Fibroblast of lung (primary cell): ENCODE measurements around the gene SLC17A9. TPM values are rescaled to one million over a fixed set of nuclear protein-coding genes. Genes with fewer than 3 reads are reported as not detected.

Source experiments
- DNase-seq, 2 donors: peaks; one replicate each; pipeline versions ENCODE4 v3.0.0 to v3.0.0-alpha.2; 2010; ENCODE audit warnings: low read depth in 2 of 2
- H2AFZ ChIP-seq: 2 replicates; pipeline ENCODE4 v1.5.1; 2012; ENCODE audit warnings: low read length, control low read depth, inconsistent platforms
- H3K27ac ChIP-seq: 2 replicates; pipeline ENCODE4 v1.5.1; 2011; ENCODE audit warnings: low read length, control low read depth; ENCODE audit not compliant: insufficient read depth
- H3K27me3 ChIP-seq: 2 replicates; pipeline ENCODE4 v1.5.1; 2011; ENCODE audit warnings: mild to moderate bottlenecking, low read length; ENCODE audit not compliant: control insufficient read depth, insufficient read depth
- H3K36me3 ChIP-seq: 2 replicates; pipeline ENCODE4 v1.5.1; 2011; ENCODE audit warnings: low read length; ENCODE audit not compliant: control insufficient read depth, insufficient read depth
- H3K4me1 ChIP-seq: 2 replicates; pipeline ENCODE4 v1.5.1; 2011; ENCODE audit warnings: low read length; ENCODE audit not compliant: control insufficient read depth, insufficient read depth; ENCODE audit errors: extremely low read depth
- H3K4me2 ChIP-seq: 2 replicates; pipeline ENCODE4 v1.5.1; 2011; ENCODE audit warnings: low read length, control low read depth; ENCODE audit not compliant: insufficient read depth; ENCODE audit errors: extremely low read depth
- H3K4me3 ChIP-seq, 4 experiments: fragments of 200-600 bp in 1 of 4; sonication (generic) in 1 of 4; replicated peaks in 1 of 4; 2 replicates each; pipeline ENCODE4 v1.5.1; 2011 to 2016; ENCODE audit warnings: low read length in 4 of 4, low read depth in 3 of 4, mild to moderate bottlenecking in 3 of 4, control low read depth in 2 of 4, inconsistent platforms in 1 of 4, mixed read lengths in 1 of 4; ENCODE audit not compliant: insufficient read depth in 1 of 4; ENCODE audit errors: control extremely low read depth in 1 of 4
- H3K79me2 ChIP-seq: 2 replicates; pipeline ENCODE4 v1.5.1; 2012; ENCODE audit warnings: mild to moderate bottlenecking, low read length, inconsistent platforms; ENCODE audit not compliant: control insufficient read depth, insufficient read depth
- H3K9ac ChIP-seq: 2 replicates; pipeline ENCODE4 v1.5.1; 2011; ENCODE audit warnings: mild to moderate bottlenecking, low read length, control low read depth; ENCODE audit not compliant: insufficient read depth
- H3K9me3 ChIP-seq: 2 replicates; pipeline ENCODE4 v1.5.1; 2012; ENCODE audit warnings: low read depth, low read length; ENCODE audit not compliant: control insufficient read depth, insufficient read depth
- H4K20me1 ChIP-seq: 2 replicates; pipeline ENCODE4 v1.5.1; 2011; ENCODE audit warnings: low read length; ENCODE audit not compliant: control insufficient read depth, insufficient read depth; ENCODE audit errors: extremely low read depth
- EZH2 ChIP-seq: IDR thresholded peaks from 2 replicates; pipeline ENCODE4 v1.5.1; 2012; ENCODE audit warnings: low read length, control low read depth, mild to moderate bottlenecking; ENCODE audit errors: missing control alignments
- polyA plus RNA-seq, 2 donors: library from polyadenylated mRNA; depleted of rRNA in 1 of 2; stranded (reverse) in 1 of 2; unstranded in 1 of 2; fragments of >200 nt; gene quantifications; 2 replicates each; pipeline ENCODE4 v1.2.1, GENCODE V29; 2011 to 2012; ENCODE audit warnings: missing spikeins in 1 of 2
- total RNA-seq: library from RNA; depleted of rRNA; stranded (reverse); fragments of >200 nt; gene quantifications from 2 replicates; pipeline ENCODE4 v1.2.1, GENCODE V29; 2014
- TF ChIP-seq, protein P1 (sequence below), 2 donors: IDR thresholded peaks in 1 of 2; conservative IDR thresholded peaks in 1 of 2; 1 replicate in 1 of 2; 2 replicates in 1 of 2; pipeline ENCODE4 v1.5.1; 2011 to 2012; ENCODE audit warnings: low read length in 2 of 2, control low read depth in 1 of 2, inconsistent platforms in 1 of 2, low read depth in 1 of 2, mild to moderate bottlenecking in 1 of 2

SLC17A9 gene
- total and polyA plus RNA-seq, 2 donors (not counting 1 experiment from before 2014, with no cell fraction given), result 6.4 to 6.8 TPM

DNA sequence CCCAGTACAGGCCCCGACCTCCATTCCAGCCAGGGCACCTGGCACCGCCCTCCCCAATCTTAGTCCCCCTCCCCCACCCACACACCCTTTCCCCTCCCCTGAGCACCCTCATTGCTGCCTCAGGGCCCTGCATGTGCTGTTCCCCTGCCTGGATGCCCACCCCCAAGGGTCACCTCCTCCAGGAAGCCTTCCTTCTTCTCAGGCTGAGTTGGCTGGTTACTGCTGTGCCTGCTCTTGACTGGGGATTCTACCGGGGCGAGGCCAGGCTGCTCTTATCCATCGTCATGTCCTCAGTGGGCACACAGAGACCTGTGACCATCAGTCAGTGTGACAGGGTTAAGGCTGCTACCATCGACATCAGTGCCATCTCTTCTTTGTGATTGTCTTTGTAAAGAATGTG is 30.7 kb downstream of the SLC17A9 start:
- Histone ChIP-seq H3K27me3 (peaks cover 18% of the 10 kb centered on the region), H3K27ac (no peak overlapping the region), H3K36me3 (no peaks in the 10 kb centered on the region), H3K4me1 (no peaks in the 10 kb centered on the region), H3K9me3 (no peaks in the 10 kb centered on the region), H3K4me3 (no peak overlapping the region), H3K9ac (no peak overlapping the region), H2AFZ (no peak overlapping the region), H4K20me1 (no peaks in the 10 kb centered on the region), H3K4me2 (no peak overlapping the region), H3K79me2 (no peaks in the 10 kb centered on the region)
- DNase-seq, result no peak
- TF ChIP-seq, protein P1, sequence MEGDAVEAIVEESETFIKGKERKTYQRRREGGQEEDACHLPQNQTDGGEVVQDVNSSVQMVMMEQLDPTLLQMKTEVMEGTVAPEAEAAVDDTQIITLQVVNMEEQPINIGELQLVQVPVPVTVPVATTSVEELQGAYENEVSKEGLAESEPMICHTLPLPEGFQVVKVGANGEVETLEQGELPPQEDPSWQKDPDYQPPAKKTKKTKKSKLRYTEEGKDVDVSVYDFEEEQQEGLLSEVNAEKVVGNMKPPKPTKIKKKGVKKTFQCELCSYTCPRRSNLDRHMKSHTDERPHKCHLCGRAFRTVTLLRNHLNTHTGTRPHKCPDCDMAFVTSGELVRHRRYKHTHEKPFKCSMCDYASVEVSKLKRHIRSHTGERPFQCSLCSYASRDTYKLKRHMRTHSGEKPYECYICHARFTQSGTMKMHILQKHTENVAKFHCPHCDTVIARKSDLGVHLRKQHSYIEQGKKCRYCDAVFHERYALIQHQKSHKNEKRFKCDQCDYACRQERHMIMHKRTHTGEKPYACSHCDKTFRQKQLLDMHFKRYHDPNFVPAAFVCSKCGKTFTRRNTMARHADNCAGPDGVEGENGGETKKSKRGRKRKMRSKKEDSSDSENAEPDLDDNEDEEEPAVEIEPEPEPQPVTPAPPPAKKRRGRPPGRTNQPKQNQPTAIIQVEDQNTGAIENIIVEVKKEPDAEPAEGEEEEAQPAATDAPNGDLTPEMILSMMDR (conservative IDR thresholded peaks at IDR 0.05 in 1 of 2, IDR thresholded peaks at IDR 0.05 in 1 of 2; ENCODE audit: low read depth in 1 of 2, low read length in 2 of 2), result no peak
- no peak for TF ChIP-seq EZH2

DNA sequence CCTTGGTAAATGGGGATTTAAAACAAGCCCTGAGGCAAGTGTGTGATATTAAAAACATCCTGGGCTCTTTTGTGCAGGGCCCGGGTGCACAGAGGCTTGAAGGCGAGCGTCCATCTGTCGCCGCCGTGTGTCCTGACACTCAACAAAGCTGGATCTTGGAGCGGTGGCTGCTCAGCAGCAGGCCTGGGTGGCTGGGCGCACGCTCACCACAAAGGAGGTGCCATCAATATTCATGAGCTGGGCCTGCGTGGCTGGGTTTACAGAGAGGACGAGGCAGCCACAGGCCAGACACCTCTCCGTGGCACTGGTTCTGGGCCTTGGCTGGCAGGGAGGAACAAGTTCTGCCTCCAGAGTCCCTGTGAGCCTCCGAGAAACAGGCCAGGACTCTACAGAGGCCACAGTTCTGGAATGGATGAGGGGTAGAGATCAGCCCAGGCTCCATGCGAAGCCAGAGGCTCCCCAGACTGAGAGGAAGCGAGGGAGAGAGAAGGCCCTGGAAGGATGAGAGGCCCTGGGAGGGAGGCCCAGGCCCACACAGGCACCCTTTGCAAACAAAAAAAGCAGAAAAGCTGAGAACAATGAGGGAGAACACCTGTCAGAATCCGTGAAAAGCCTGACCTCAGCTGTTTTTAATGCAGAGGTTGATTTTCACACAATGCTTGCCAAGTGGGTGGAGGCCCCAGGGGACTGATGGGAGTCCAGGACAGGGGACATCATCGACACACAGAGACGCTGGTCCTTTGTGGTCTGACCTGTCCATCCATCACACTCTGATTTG is 32.3 kb downstream of the SLC17A9 start:
- no peak for DNase-seq
- H3K9ac ChIP-seq, result no peak overlapping the region
- no peak overlapping the region for H3K4me3 ChIP-seq
- TF ChIP-seq, protein P1 (conservative IDR thresholded peaks at IDR 0.05 in 1 of 2, IDR thresholded peaks at IDR 0.05 in 1 of 2; ENCODE audit: low read depth in 1 of 2, low read length in 2 of 2), result no peak
- TF ChIP-seq EZH2, result no peak
- no peak overlapping the region for H2AFZ ChIP-seq
- H3K27me3 ChIP-seq, result peaks cover 14% of the 10 kb centered on the region
- no peaks in the 10 kb centered on the region for H3K79me2 ChIP-seq
- no peaks in the 10 kb centered on the region for H4K20me1 ChIP-seq
- H3K27ac ChIP-seq, result no peak overlapping the region
- no peaks in the 10 kb centered on the region for H3K4me1 ChIP-seq
- H3K4me2 ChIP-seq, result no peak overlapping the region
- H3K9me3 ChIP-seq, result no peaks in the 10 kb centered on the region
- no peaks in the 10 kb centered on the region for H3K36me3 ChIP-seq

DNA sequence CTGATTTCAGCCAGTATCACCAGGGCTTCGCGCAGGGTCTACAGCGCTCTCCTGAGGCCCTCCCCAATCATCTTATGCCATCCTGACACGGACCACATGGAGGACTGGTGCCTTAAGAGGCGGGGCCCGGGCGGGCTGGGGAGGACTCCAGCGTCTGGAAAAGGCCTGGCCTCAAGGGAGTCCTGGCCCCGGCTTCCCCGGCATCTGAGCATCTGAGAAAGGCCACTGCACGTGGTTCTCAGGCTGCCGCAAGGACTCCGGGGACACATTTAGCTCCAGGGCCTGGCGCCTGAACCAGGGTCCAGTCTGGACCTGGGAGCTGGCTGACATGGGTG is 32.9 kb downstream of the SLC17A9 start:
- H3K9me3 ChIP-seq, result no peaks in the 10 kb centered on the region
- H3K36me3 ChIP-seq, result no peaks in the 10 kb centered on the region
- no peak overlapping the region for H3K4me3 ChIP-seq
- no peaks in the 10 kb centered on the region for H4K20me1 ChIP-seq
- no peak overlapping the region for H3K27ac ChIP-seq
- H3K27me3 ChIP-seq, result peaks cover 9% of the 10 kb centered on the region
- TF ChIP-seq, protein P1 (conservative IDR thresholded peaks at IDR 0.05 in 1 of 2, IDR thresholded peaks at IDR 0.05 in 1 of 2; ENCODE audit: low read depth in 1 of 2, low read length in 2 of 2), result no peak
- TF ChIP-seq EZH2, result no peak
- no peak overlapping the region for H3K9ac ChIP-seq
- H3K79me2 ChIP-seq, result no peaks in the 10 kb centered on the region
- no peak for DNase-seq
- no peaks in the 10 kb centered on the region for H3K4me1 ChIP-seq
- H2AFZ ChIP-seq, result no peak overlapping the region
- H3K4me2 ChIP-seq, result no peak overlapping the region
